H1 (cell line): Measurements from ENCODE around the gene RPL13A. TPM values are rescaled to one million over a fixed set of nuclear protein-coding genes. Genes with fewer than 3 reads are reported as not detected.

Experiments used
- BACH1 ChIP-seq: IDR thresholded peaks from 2 replicates; pipeline ENCODE4 v1.6.1; 2012; ENCODE audit warnings: low read length, improper control_type of control experiment
- BRCA1 ChIP-seq: IDR thresholded peaks from 2 replicates; pipeline ENCODE4 v1.6.1; 2012; ENCODE audit warnings: low read depth, low read length, improper control_type of control experiment
- GTF2F1 ChIP-seq: IDR thresholded peaks from 2 replicates; pipeline ENCODE4 v1.6.1; 2012; ENCODE audit warnings: low read depth, low read length, improper control_type of control experiment, borderline replicate concordance
- JUND ChIP-seq: IDR thresholded peaks from 2 replicates; pipeline ENCODE4 v1.6.1; 2011; ENCODE audit warnings: mild to moderate bottlenecking, improper control_type of control experiment, low read length
- NRF1 ChIP-seq: IDR thresholded peaks from 2 replicates; pipeline ENCODE4 v1.6.1; 2011; ENCODE audit warnings: mild to moderate bottlenecking, low read depth, low read length, improper control_type of control experiment
- PHF8 ChIP-seq: fragments of 200-600 bp; sonication (generic); conservative IDR thresholded peaks from 2 replicates; pipeline ENCODE4 v1.7.1; 2012; ENCODE audit warnings: low read depth, mild to moderate bottlenecking, inconsistent platforms, low read length, moderate library complexity
- SAP30 ChIP-seq: fragments of 300-600 bp; sonication (generic); IDR thresholded peaks from 2 replicates; pipeline ENCODE4 v1.7.1; 2012; ENCODE audit warnings: low read length, moderate library complexity, mild to moderate bottlenecking, inconsistent platforms; ENCODE audit not compliant: insufficient read depth, insufficient replicate concordance
- TAF7 ChIP-seq: optimal IDR thresholded peaks from 2 replicates; pipeline ENCODE3; 2011; ENCODE audit warnings: low read depth, mild to moderate bottlenecking, inconsistent platforms, low read length, moderate library complexity, borderline replicate concordance
- YY1 ChIP-seq: IDR thresholded peaks from 2 replicates; pipeline ENCODE4 v1.6.1; 2011; ENCODE audit warnings: low read depth, mild to moderate bottlenecking, low read length
- ZNF274 ChIP-seq: IDR thresholded peaks from 2 replicates; pipeline ENCODE4 v1.7.0; 2012; ENCODE audit warnings: low read length, borderline replicate concordance; ENCODE audit errors: extremely low read depth
- polyA plus RNA-seq, 7 experiments: library from polyadenylated mRNA; depleted of rRNA in 3 of 7; stranded (reverse) in 5 of 7; unstranded in 2 of 7; fragments of >200 nt in 5 of 7; fragments of 200-250 nt in 2 of 7; gene quantifications; 1 replicate in 5 of 7; 2 replicates in 1 of 7; 4 replicates in 1 of 7; pipeline versions ENCODE4 v1.2.1 to v1.2.3, GENCODE V29; 2011 to 2013; ENCODE audit warnings: missing spikeins in 2 of 7, mixed read lengths in 2 of 7
- total RNA-seq: library from RNA; stranded (reverse); fragmentation: NEBNext Ultra II Directional; extraction: Animal tissue kit (Norgen Biotek cat#: 25700); gene quantifications from 2 replicates; pipeline ENCODE4 v1.2.1, GENCODE V29; 2021
- TF ChIP-seq, protein P1 (sequence below): IDR thresholded peaks from 2 replicates; pipeline ENCODE4 v1.6.1; 2011; ENCODE audit warnings: low read depth, mild to moderate bottlenecking, low read length; ENCODE audit not compliant: insufficient read depth

Gene RPL13A
- total and polyA plus RNA-seq, 2 of the 8 experiments (the other 6 are each of a cell fraction or from before 2014, with no cell fraction given), result 3,305 to 8,868 TPM

- no peak for TF ChIP-seq JUND
- TF ChIP-seq BACH1, result no peak
- no peak for TF ChIP-seq SAP30
- TF ChIP-seq, protein P1, sequence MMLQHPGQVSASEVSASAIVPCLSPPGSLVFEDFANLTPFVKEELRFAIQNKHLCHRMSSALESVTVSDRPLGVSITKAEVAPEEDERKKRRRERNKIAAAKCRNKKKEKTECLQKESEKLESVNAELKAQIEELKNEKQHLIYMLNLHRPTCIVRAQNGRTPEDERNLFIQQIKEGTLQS, result no peak
- TF ChIP-seq ZNF274, result no peak
- no peak for TF ChIP-seq BRCA1
- TF ChIP-seq NRF1, result no peak; the same call in 1 of the 2 replicates
- TF ChIP-seq GTF2F1, result no peak
- TF ChIP-seq YY1, result no peak
- TF ChIP-seq PHF8, result no peak
- TF ChIP-seq TAF7, result peak; percentile 7
Measured at GRCh38 chr19:49492573-49493405, 5.4 kb downstream of the RPL13A start (continued).
